Spinal cord (tissue), 10 donors: ENCODE measurements around the gene DOC2B. TPM values are rescaled to one million over a fixed set of nuclear protein-coding genes. Genes with fewer than 3 reads are reported as not detected.

Experiments
- DNase-seq, 6 donors: peaks; one replicate each; pipeline versions ENCODE4 v3.0.0 to v3.0.0-alpha.2; 2013 to 2015; ENCODE audit warnings: low spot score in 6 of 6, low read depth in 4 of 6
- H3K27ac ChIP-seq: one replicate; pipeline ENCODE4 v1.5.1; 2013; ENCODE audit warnings: low read depth, low read length, control low read depth
- H3K27me3 ChIP-seq: one replicate; pipeline ENCODE4 v1.6.1; 2013; ENCODE audit warnings: low read length; ENCODE audit not compliant: control insufficient read depth, insufficient read depth
- H3K36me3 ChIP-seq: one replicate; pipeline ENCODE4 v1.6.1; 2013; ENCODE audit warnings: low read length; ENCODE audit not compliant: control insufficient read depth, insufficient read depth
- H3K4me1 ChIP-seq: one replicate; pipeline ENCODE4 v1.6.1; 2013; ENCODE audit warnings: low read length; ENCODE audit not compliant: control insufficient read depth, insufficient read depth
- H3K4me3 ChIP-seq: one replicate; pipeline ENCODE4 v1.5.1; 2013; ENCODE audit warnings: low read depth, low read length, control low read depth
- H3K9me3 ChIP-seq: one replicate; pipeline ENCODE4 v1.6.1; 2013; ENCODE audit warnings: low read length; ENCODE audit not compliant: control insufficient read depth, insufficient read depth
- WGBS: methylation state at CpG from one replicate; pipeline ENCODE4 v1.1.5; 2013; ENCODE audit warnings: missing lambda C conversion rate; ENCODE audit not compliant: insufficient coverage; 5-methylcytosine and 5-hydroxymethylcytosine counted together
- polyA plus RNA-seq, 2 donors: library from polyadenylated mRNA; unstranded; fragments of 120-200 nt; gene quantifications; one replicate each; pipeline ENCODE4 v1.2.1, GENCODE V29; 2013; ENCODE audit not compliant: insufficient read length in 2 of 2
- total RNA-seq, 2 donors: library from RNA; depleted of rRNA in 1 of 2; stranded (reverse); fragments of 120-200 nt in 1 of 2; fragments of >200 nt in 1 of 2; gene quantifications; one replicate each; pipeline versions ENCODE4 v1.2.3 to v1.2.4, GENCODE V29; 2013 to 2014
- donor health status: healthy.

DOC2B gene
- total and polyA plus RNA-seq, 4 donors: 11.5 to 60.9 (median 41.0) TPM

GRCh38 chr17:180381-181244 is 837 bp downstream of the DOC2B start:
- Histone ChIP-seq H3K36me3 (peaks cover 7% of the 10 kb centered on the region), H3K27ac (no peak overlapping the region), H3K9me3 (no peaks in the 10 kb centered on the region), H3K4me3 (peak overlapping the region; percentile 24), H3K27me3 (peaks cover 11% of the 10 kb centered on the region), H3K4me1 (peaks cover 33% of the 10 kb centered on the region)
- peak in 2 of 6 donors; percentile 42 to 43 for DNase-seq
- WGBS: under 1% methylated on average over 112 of the region's 112 CpGs

GRCh38 chr17:179781-180380 is 1.6 kb downstream of the DOC2B start:
- 15% methylated on average over 32 of the region's 32 CpGs for WGBS
- DNase-seq: peak in 1 of 6 donors; percentile 21
- peaks cover 7% of the 10 kb centered on the region for H3K36me3 ChIP-seq
- no peaks in the 10 kb centered on the region for H3K9me3 ChIP-seq
- H3K4me3 ChIP-seq: peak overlapping the region; percentile 24
- H3K27ac ChIP-seq: no peak overlapping the region
- H3K27me3 ChIP-seq: peaks cover 11% of the 10 kb centered on the region
- peaks cover 33% of the 10 kb centered on the region for H3K4me1 ChIP-seq

GRCh38 chr17:179066-179432 is 2.4 kb downstream of the DOC2B start:
- Histone ChIP-seq H3K9me3 (no peaks in the 10 kb centered on the region), H3K4me1 (peaks cover 33% of the 10 kb centered on the region), H3K36me3 (peaks cover 7% of the 10 kb centered on the region), H3K27me3 (peaks cover 11% of the 10 kb centered on the region), H3K4me3 (no peak overlapping the region), H3K27ac (no peak overlapping the region)
- DNase-seq: no peak
- 68% methylated on average over 5 of the region's 5 CpGs for WGBS

- H3K9me3 ChIP-seq: no peaks in the 10 kb centered on the region
- WGBS: 73% methylated on average over 6 of the region's 12 CpGs
- H3K4me3 ChIP-seq: no peak overlapping the region
- peaks cover 33% of the 10 kb centered on the region for H3K4me1 ChIP-seq
- H3K36me3 ChIP-seq: peaks cover 7% of the 10 kb centered on the region
- no peak overlapping the region for H3K27ac ChIP-seq
- DNase-seq: no peak
- H3K27me3 ChIP-seq: peaks cover 11% of the 10 kb centered on the region
These were observed 3.0 kb downstream of the DOC2B start for GRCh38 chr17:178292-179065.

- no peak overlapping the region for H3K27ac ChIP-seq
- peaks cover 33% of the 10 kb centered on the region for H3K4me1 ChIP-seq
- no peak overlapping the region for H3K4me3 ChIP-seq
- H3K27me3 ChIP-seq: peaks cover 11% of the 10 kb centered on the region
- 79% methylated on average over 6 of the region's 6 CpGs for WGBS
- peaks cover 7% of the 10 kb centered on the region for H3K36me3 ChIP-seq
- DNase-seq: no peak
- no peaks in the 10 kb centered on the region for H3K9me3 ChIP-seq
These were observed 3.7 kb downstream of the DOC2B start for GRCh38 chr17:177762-178161.

- 82% methylated on average over 1 of the region's 3 CpGs for WGBS
These were observed 4.3 kb downstream of the DOC2B start for GRCh38 chr17:177155-177554.

GRCh38 chr17:173166-173911 is 8.1 kb downstream of the DOC2B start:
- Histone ChIP-seq H3K4me3 (no peak overlapping the region), H3K36me3 (peaks cover 20% of the 10 kb centered on the region), H3K27ac (no peak overlapping the region), H3K27me3 (no peaks in the 10 kb centered on the region), H3K4me1 (peaks cover 6% of the 10 kb centered on the region), H3K9me3 (no peaks in the 10 kb centered on the region)
- 75% methylated on average over 9 of the region's 10 CpGs for WGBS
- DNase-seq: peak in 1 of 6 donors; percentile 14

More at GRCh38 chr17:177155-177554, 4.3 kb downstream of the DOC2B start:
- peaks cover 10% of the 10 kb centered on the region for H3K27me3 ChIP-seq
- no peak overlapping the region for H3K27ac ChIP-seq
- no peak overlapping the region for H3K4me3 ChIP-seq
- H3K36me3 ChIP-seq: peaks cover 12% of the 10 kb centered on the region
- peaks cover 28% of the 10 kb centered on the region for H3K4me1 ChIP-seq
- H3K9me3 ChIP-seq: no peaks in the 10 kb centered on the region
- no peak for DNase-seq

- no peak for DNase-seq
- WGBS: 76% methylated on average over 11 of the region's 11 CpGs
- Histone ChIP-seq H3K27ac (no peak overlapping the region), H3K4me3 (no peak overlapping the region), H3K27me3 (no peaks in the 10 kb centered on the region), H3K9me3 (no peaks in the 10 kb centered on the region), H3K36me3 (peaks cover 18% of the 10 kb centered on the region), H3K4me1 (peaks cover 2% of the 10 kb centered on the region)
These were observed 9.0 kb downstream of the DOC2B start for GRCh38 chr17:172401-172800.

- Histone ChIP-seq H3K36me3 (peaks cover 18% of the 10 kb centered on the region), H3K4me1 (no peaks in the 10 kb centered on the region), H3K27me3 (no peaks in the 10 kb centered on the region), H3K4me3 (no peak overlapping the region), H3K27ac (no peak overlapping the region), H3K9me3 (no peaks in the 10 kb centered on the region)
- no peak for DNase-seq
- 91% methylated on average over 12 of the region's 13 CpGs for WGBS
These were observed 9.6 kb downstream of the DOC2B start for GRCh38 chr17:171871-172270.
